HG02610 (cell line): ENCODE results near the gene KCNJ12.
"Not testable (repeated sequence)": the region's sequence is repeated elsewhere in the genome, so short reads cannot be mapped to it uniquely, and the experiment has no call there.

Experiments
- ATAC-seq: cut with Tn5 transposase; IDR thresholded peaks from one replicate; pipeline ENCODE4 v1.9.1; 2021; ENCODE audit warnings: mild to moderate bottlenecking, moderate library complexity; ENCODE audit not compliant: unreplicated experiment

The KCNJ12 gene

DNA sequence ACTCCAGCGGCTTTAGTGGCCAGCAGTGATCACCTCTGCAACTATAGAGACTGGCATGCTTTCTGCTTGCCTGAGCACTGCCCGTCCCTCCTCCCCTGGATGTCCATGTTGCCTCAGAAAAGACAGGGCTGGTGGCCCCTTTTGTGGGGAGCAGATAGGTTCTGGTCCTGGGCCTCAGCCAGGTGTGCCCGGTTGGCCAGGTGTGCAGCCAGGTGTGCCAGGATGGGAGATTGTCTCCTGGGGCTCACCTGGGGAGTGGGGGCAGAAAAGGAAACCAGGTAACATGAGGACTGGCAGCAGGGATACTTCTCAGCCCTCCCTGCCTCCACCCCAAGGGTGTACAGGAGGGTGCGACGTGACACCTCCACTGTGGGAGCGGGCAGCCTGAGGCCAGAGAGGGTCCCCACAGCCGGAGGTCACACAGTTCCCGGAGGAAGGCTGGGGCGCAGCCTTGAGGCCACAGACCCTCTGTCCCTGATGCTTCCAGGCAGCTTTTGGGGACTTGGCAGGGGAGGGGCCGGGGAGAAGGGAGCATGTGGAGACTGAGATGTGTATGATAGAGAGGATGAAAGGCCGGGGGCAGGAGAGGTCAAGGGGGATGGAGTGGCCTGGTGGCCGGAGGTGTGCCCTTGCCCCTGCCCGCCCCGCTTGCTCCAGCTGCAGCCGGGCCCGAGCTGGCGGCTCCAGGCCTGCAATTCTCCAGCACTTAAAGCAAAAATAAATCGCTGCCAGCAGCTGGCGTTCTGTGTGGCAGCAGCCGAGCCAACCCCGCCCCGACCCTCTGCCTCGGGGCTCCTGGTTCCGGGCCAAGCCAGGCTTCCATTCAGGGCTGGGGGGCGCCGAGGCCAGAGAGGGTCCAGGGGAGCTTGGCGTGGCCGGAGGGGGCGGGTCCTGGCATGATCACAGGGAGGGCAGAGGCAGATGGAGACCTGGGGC is 6.7 kb downstream of the KCNJ12 start:
- no peak for ATAC-seq

DNA sequence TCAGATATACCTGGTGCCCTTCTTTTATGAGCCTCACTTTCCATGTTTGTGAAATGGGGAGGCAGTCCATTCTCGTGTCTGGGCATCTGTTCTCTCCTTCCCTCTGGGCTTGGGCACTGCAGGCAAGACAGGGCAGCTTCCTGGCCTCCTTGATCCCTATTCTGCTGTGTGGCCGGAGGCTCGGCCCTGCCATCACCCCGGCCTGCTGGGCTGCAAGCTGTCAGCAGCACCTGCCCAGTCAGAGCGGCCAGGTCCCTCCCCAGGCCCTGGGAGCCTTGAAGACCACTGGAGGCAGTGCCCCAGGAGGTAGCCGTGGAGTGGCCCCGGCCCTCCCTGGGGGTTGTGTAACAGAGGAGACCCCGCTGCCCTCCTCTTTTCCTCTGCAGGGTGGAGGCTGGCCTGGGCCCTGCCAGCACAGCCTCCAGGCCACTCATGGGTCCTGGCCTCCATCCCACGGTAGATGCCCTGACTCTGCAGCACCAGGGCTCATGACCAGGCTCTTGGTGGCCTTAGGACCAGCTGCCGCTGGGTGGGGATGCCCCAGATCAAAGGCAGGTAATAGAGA is 9.2 kb downstream of the KCNJ12 start:
- ATAC-seq = no peak

DNA sequence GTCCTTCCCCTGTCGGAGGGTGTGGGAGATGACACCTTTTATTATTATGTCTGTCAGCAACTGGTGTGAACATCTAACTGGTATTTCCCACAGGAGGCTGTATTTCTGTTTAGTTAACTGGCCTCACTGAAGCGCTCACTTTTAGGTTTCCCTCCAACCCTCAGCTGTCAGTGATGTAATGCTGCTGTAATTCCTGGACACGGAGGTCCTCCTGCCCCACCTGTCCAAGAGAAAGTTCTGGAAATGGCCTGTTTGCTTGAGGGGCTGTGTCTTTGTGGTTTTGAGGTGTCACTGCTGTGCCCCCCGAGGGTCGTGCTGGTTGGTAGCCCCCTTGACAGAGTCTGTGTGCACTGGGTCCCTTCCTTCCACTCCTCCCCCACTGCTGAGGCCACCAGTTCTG is 11.5 kb downstream of the KCNJ12 start:
- no peak for ATAC-seq

DNA sequence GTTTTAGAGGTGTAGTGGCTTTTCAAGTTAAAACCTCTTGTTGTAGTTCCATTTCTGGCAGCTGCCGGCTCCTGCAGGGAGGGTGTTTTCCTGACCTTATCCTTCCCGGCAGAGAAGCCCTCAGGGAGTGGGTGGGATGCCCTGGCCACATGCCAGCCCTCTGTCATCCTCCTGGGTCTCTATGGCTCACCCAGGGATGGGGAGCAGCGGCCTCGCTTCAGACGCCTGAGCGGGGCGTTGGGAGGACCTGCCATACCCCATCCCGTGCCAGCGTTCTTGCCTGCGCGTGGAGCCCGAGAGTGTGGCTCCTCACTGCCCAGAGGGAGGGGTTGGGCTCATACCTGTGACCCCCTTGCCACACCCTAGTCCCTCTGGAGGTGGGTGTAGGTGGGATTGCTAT is 11.9 kb downstream of the KCNJ12 start:
- ATAC-seq = no peak

DNA sequence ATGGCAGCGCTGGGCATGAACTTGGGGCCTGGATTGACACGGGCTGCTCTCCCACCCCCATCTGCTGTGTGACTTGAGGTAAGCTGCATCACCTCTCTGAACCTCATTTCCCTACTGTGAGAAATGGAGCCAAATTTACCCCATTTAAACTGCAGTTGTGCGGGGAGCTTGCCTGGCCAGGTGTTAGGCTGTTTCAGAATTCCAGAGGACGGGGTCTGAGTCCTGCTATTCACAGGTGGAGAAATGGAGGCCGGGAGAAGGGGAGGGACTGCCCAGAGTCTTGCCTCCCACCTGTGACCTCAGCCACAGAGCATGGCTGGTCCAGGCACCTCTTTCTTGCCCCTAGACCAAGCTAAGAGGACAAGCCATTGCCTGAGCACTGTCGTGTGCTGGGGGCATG is 12.8 kb downstream of the KCNJ12 start:
- ATAC-seq = no peak

DNA sequence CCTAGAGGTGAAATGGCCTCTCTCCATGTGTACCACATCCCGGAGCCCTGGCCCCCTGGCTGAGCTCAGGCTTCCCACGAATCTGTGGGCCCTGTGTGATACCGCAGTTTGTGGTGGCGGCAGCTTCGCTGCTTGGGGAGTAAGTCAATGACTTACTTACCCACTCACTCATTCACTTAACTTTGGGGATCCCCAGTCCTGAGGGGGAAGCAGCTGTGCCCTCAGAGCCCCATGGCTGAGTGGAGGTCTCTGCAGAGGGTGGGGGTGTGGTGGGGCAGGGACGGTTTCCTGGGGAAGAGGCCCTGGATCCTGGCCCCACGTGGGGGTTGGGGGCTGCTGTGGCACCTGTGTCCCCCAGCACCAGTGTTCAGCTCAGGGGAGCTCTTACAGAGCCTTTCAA is 13.2 kb downstream of the KCNJ12 start:
- no peak for ATAC-seq

DNA sequence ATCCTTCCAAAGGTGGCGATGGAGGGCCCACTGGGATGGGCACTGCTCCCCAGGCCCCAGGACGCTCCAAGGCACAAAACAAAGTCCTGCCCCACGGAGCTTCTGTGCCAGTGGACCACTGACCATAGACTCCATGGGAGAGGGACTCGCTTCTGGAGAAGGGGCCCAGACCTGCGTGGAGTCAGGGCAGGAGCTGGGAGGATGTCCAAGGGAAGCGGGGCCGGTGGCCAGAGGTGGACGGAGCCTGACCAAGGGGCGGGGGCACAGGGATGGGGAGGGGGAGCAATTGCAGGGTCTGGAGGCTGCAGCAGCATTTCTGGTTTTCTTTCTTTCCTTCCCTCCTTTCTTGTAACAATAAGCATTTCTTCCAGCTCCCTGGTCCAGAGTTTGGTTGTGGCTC is 14.1 kb downstream of the KCNJ12 start:
- no peak for ATAC-seq

DNA sequence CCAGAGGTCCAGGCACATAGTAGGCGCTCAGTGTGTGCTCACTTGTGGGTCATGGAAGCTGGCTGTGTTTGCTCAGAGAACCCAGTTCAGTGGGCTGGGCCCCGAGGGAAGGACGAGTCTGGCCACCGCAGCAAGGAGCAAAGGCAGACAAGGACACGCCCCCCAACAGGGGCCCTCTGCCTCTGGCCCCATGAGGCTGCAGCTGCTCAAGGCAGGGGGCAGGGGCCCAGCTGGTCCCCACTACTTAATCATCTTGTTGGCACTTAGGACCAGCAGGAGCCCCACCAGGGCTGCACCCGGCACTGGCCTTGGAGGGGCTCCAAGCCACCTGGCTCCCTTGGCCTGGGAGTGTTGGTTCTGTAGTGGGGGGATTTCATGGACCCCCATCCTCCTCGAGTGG is 16.1 kb downstream of the KCNJ12 start:
- ATAC-seq = no peak

DNA sequence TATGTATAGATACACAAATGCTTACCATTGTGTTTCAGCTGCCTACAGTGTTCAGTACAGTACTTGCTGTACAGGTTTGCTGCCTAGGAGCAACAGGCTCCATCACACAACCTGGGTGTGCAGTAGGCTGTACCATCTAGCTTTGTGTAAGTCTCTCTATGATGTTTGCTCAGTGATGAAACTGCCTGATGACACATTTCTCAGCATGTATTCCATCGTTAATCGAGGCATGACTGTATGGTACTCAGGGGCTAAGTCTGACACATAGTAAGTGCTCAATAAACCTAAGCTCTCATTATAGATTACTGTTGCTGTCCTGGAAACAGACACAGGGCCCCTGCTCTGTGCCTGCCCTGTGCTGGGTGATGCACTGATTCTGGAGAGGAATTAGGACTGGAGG is 18.1 kb downstream of the KCNJ12 start:
- no peak for ATAC-seq

DNA sequence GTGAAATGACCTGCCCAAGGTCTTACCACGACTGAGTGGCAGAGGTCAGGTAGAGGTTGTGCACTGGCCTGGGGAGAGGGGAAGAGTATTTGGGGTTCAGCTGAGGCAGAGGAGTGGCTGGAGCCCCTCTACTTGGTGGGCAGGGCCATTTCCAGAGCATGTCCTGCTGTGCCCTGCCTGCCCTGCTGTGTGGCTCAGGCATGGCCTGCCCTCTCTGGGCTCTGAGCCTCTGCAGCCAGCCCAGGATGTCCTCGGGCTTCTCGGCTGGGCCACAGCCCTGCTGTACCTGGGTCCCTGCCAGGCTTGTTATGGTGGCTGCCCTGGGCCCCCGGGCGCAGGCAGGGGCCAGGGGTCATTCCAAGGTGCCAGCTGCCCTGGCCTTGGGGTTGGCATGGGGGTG is 19.6 kb downstream of the KCNJ12 start:
- no peak for ATAC-seq

DNA sequence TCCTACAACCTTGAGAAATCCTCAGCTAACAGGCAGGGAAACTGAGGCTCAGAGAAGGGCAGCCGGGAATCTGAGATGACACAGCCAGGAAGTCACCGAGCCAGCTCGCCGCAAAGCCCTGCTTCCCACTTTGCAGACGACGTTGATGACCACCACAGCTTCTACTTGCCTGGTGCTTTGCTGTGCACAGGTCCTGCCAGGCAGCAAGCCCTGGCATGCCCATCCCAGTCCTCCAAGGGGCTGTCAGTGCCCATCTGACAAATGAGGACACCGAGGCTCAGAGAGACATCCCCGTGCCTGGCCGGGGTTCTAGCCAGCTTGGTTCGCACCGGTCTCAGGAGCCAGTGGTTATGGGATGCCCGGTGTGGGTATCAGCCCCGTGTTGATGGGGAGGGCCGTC is 20.1 kb downstream of the KCNJ12 start:
- no peak for ATAC-seq

DNA sequence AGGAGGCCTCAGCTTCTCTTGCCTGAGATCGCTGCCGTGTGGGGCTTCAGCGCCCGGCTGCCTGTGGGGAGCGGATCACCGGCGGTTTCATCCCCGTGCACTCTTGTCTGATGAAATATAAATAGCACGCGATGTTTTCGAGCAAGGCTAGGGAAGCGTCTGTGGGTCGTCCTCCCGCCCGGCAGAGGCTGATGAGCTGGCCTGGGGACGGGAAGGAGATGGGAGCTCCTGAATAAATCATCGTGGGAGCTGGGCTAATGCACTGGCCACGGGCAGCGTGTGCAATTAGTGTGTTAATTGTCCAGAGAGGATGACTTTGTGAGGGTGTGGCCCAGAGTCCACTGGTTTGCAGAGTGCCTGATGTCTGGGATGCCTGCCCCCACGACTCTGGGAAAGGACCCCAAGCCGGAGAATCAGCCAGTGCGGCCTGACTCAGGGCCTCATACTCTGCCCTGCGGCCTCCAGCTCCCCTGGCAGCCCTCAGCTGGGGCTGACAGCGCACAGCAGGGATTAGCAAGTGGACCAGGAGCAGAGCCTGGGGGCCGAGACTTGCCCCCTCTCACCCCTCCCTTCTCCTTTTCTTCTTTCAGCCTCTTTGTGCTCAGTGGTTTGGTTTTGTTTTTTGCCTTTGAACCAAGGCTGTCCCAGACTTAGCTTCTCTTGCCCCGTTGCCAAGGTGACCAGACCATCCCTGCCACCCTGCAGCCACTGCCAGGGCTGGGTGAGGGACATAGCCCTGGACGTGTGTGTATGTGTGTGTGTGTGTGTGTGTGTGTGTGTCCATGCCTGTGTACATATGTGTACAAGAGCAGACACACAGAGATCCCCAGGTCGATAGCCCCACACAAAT is 21.4 kb downstream of the KCNJ12 start:
- ATAC-seq = no peak

DNA sequence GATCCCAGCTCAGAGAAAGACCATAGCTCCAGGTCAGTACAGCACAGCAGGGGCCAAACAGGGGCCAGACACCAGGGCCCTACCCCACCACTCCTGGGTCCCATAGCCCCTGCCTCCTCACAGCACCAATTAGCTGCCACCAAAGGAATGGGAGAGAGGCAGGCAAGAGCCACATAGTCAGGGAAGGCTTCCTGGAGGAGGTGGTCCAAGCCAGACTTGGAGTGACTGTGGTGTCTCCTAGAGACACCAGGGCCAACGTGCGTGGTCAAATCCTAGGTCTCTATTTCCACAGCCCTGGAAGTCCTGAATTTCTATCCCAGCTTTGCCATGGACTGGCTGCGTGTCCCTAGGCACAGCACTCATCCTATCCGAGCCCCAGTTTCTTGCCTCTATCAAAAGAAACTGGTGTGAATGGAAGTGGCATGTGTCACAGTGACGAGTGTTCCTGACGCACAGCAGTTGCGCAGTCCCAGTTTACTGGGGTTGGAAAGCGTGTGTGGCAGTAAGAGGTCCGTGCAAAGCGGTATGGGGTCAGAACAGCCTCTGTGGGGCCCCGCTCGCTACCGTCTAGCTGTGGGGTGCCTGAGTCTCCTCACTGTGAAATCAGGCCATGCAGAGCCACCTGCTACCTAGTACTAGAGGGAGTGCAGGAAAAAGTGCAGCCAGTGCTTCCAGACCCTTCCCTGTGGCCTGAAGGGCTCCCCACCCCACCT is 23.5 kb downstream of the KCNJ12 start:
- no peak for ATAC-seq

DNA sequence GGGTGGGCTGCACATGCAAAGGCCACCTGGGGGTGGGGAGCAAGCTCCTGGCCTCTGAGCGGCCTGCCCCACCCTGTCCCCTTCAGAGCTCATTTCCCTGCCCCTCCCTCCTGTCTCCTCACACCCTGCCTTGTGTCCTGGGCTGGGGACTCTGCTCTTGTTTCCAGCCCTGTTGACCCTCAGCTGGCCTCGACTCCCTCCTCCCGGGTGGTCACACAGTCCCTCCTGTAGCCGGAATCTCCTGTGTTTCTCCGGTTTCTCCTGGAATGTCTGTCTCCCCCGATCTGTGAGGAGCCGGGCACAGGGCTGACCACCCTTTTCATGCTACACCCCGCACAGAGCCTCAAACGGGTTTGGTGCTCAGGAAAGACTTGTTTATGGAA is 24.0 kb downstream of the KCNJ12 start:
- ATAC-seq = not testable (repeated sequence)

DNA sequence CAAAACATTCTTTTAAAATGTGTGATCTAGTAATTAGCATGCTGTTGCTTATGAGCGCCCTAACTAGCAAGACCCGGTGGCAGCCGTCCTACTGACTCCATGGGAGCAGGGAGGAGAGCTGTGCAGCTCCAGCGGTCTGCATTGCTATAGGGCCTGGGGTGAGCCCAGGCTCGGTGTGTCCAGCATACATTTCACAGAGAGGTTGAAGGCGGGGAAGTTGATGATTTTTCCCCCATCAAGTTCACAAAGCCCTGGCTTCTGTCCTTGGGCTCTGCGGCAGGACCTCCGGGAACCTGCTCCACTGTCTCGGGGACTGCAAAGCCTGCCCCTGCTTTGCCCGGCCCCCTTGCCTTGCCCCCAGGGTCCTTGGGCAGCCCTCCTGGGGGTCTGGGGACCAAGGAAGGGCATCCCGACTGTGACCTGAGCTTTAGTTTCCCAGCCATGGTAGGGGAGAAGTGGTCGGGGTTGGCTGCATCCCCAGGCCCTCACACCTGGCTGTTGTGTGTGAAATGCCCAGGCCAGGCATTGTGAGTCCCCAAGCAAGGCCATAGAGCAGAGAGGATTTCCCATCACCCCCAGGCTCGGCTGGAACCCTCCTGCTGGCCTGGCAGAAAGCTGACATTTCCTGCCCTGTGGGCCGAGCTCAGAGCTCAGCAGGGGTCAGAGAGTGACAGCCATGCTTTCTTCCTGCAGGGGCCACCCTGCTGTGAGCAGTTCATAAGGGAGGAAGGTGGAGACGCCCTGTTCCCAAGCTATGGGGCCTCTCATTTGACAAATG is 24.8 kb downstream of the KCNJ12 start:
- no peak for ATAC-seq

DNA sequence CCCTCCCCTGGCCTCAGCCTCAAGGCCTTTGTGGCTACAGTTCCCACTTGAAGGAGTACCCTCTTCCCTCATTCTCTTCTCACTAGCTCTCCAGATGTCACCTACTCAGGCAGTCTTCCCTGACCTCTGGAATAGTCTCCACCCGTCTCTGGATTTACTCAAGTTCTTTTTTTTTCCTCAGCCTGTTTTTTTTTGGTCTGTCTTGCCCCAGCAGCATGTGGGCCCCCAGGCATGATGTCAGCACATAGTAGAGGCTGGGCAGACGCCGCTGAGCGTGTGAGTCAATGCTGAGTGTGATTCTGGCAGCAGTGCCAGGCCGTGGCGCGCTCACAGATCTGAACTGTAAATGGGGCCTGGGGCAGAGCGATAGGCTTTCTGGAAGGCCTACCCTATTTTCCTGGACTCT is 26.0 kb downstream of the KCNJ12 start:
- not testable (repeated sequence) for ATAC-seq

DNA sequence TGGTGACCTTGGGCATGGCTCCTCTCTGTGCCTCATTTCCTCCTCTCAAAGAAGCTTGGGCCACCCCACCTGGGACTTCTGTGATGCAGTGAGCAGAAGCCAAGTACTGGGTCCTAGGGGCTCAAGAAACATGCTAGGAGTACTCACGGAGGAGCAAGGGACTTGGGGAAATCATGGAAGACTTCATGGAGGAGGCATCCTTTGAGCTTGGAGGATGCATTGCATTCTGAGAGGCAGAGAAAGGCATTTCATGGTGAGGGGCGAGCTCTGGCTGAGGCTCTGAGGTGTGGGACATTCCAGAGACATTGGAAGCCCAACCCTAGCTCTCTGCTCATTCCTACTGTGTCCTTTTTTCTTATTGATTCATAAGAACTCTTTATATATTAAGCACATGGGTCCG is 26.8 kb downstream of the KCNJ12 start:
- ATAC-seq = not testable (repeated sequence)

DNA sequence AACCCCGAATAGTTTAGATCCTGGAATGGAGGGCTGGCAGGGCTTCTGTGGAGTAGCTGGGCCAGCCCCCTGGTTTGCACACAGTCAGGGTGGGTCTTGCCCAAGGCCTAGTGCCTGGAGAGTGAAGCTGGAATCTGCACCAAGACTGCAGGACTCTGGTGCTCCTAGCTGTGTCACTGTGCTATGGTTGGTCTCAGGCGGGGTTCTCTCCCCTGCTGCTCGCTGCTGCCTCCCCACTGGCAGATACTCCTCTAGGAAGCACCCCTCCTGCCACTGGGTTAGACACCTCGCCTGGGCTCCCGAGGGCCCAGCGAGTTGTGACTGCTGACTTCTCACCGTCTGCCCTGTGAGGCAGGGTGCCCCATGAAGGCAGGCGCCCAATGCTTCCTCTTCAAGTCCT is 27.9 kb downstream of the KCNJ12 start:
- not testable (repeated sequence) for ATAC-seq

DNA sequence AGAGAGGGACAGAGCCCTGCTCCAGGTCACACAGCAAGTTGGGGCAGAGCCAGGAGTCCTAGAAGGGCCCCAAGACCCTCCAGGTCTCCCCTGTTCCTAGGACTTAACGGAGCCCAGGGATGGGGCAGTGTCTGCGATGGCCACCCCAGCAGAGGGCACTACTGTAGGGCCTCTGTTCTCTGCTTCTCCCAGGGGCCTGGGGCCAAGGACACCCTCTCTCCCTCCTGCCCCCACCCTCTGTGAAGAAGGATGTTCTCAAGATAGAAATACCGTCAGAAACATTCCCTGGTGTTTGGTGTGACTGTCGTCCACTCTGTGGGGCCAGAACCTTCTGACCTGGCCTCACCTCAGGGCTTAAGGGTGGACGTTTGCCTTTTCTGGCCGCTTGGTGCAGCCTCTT is 28.4 kb downstream of the KCNJ12 start:
- not testable (repeated sequence) for ATAC-seq
